CD14-positive monocyte (primary cell): Measurements from ENCODE around the gene RPTOR. TPM values are rescaled to one million over a fixed set of nuclear protein-coding genes. Genes with fewer than 3 reads are reported as not detected.

Experiments used
- DNase-seq, 3 donors: peaks; one replicate each; pipeline ENCODE4 v3.0.0-alpha.2; 2011 to 2022
- H2AFZ ChIP-seq: 2 replicates; pipeline ENCODE4 v1.6.0; 2012; ENCODE audit warnings: mild to moderate bottlenecking, low read depth, low read length, inconsistent platforms; ENCODE audit not compliant: insufficient read depth, poor library complexity, severe bottlenecking
- H3K27ac ChIP-seq, 2 donors: 1 replicate in 1 of 2; 2 replicates in 1 of 2; pipeline ENCODE4 v1.5.1; 2012 to 2013; ENCODE audit warnings: low read length in 2 of 2, control low read depth in 1 of 2, inconsistent platforms in 1 of 2, low read depth in 1 of 2, mild to moderate bottlenecking in 1 of 2
- H3K27me3 ChIP-seq, 2 donors: one replicate each; pipeline versions ENCODE4 v1.6.0 to v1.6.1; 2011 to 2013; ENCODE audit warnings: low read length in 2 of 2; ENCODE audit not compliant: control insufficient read depth in 2 of 2, insufficient read depth in 2 of 2
- H3K36me3 ChIP-seq, 2 donors: replicated peaks in 1 of 2; 1 replicate in 1 of 2; 2 replicates in 1 of 2; pipeline versions ENCODE4 v1.5.1 to v1.6.1; 2012 to 2013; ENCODE audit warnings: low read length in 2 of 2, control low read depth in 1 of 2, inconsistent platforms in 1 of 2, mild to moderate bottlenecking in 1 of 2; ENCODE audit not compliant: insufficient read depth in 2 of 2, control insufficient read depth in 1 of 2
- H3K4me1 ChIP-seq, 2 donors: 1 replicate in 1 of 2; 2 replicates in 1 of 2; pipeline versions ENCODE4 v1.5.1 to v1.6.1; 2012 to 2013; ENCODE audit warnings: low read length in 2 of 2, control low read depth in 1 of 2, inconsistent platforms in 1 of 2, mild to moderate bottlenecking in 1 of 2, moderate library complexity in 1 of 2; ENCODE audit not compliant: insufficient read depth in 2 of 2, control insufficient read depth in 1 of 2
- H3K4me2 ChIP-seq: replicated peaks from 2 replicates; pipeline ENCODE3; 2012; ENCODE audit warnings: low read length, moderate library complexity, mild to moderate bottlenecking; ENCODE audit not compliant: poor library complexity, severe bottlenecking; ENCODE audit errors: extremely low read depth
- H3K4me3 ChIP-seq, 3 experiments: fragments of 200-600 bp in 1 of 3; sonication (generic) in 1 of 3; replicated peaks in 1 of 3; 1 replicate in 2 of 3; 2 replicates in 1 of 3; pipeline ENCODE4 v1.5.1; 2011 to 2013; ENCODE audit warnings: low read length in 3 of 3, mild to moderate bottlenecking in 3 of 3, control low read depth in 2 of 3, low read depth in 2 of 3, inconsistent platforms in 1 of 3, moderate library complexity in 1 of 3
- H3K79me2 ChIP-seq: 2 replicates; pipeline ENCODE4 v1.6.0; 2012; ENCODE audit warnings: mild to moderate bottlenecking, control low read depth, inconsistent platforms, low read length, moderate library complexity; ENCODE audit not compliant: insufficient read depth
- H3K9ac ChIP-seq: 2 replicates; pipeline ENCODE4 v1.6.0; 2017; ENCODE audit warnings: low read length, mild to moderate bottlenecking; ENCODE audit not compliant: insufficient read depth, poor library complexity, severe bottlenecking
- H3K9me3 ChIP-seq, 2 donors: replicated peaks in 1 of 2; 1 replicate in 1 of 2; 2 replicates in 1 of 2; pipeline versions ENCODE4 v1.5.1 to v1.6.1; 2012 to 2013; ENCODE audit warnings: low read length in 2 of 2, control low read depth in 1 of 2; ENCODE audit not compliant: control insufficient read depth in 1 of 2, insufficient read depth in 1 of 2
- H4K20me1 ChIP-seq: 2 replicates; pipeline ENCODE4 v1.6.0; 2012; ENCODE audit warnings: mild to moderate bottlenecking, low read length, control low read depth, moderate library complexity; ENCODE audit not compliant: insufficient read depth
- H3K27ac Mint-ChIP-seq, 7 donors: one replicate each; pipeline ENCODE4 v1.8.0; 2020; ENCODE audit warnings: mild to moderate bottlenecking in 7 of 7, mixed read lengths in 7 of 7, moderate library complexity in 6 of 7, inconsistent platforms in 2 of 7
- H3K27me3 Mint-ChIP-seq, 3 donors: one replicate each; pipeline ENCODE4 v1.8.0; 2021 to 2022; ENCODE audit warnings: low read depth in 3 of 3, mild to moderate bottlenecking in 3 of 3, mixed read lengths in 3 of 3, moderate library complexity in 3 of 3, inconsistent platforms in 1 of 3
- H3K36me3 Mint-ChIP-seq, 2 donors: one replicate each; pipeline ENCODE4 v1.8.0; 2020; ENCODE audit warnings: mixed read lengths in 2 of 2, inconsistent platforms in 1 of 2, mild to moderate bottlenecking in 1 of 2
- H3K4me1 Mint-ChIP-seq: one replicate; pipeline ENCODE4 v1.8.0; 2020; ENCODE audit warnings: mild to moderate bottlenecking, mixed read lengths
- H3K4me3 Mint-ChIP-seq, 2 donors: one replicate each; pipeline ENCODE4 v1.8.0; 2020; ENCODE audit warnings: mild to moderate bottlenecking in 2 of 2, mixed read lengths in 2 of 2, moderate library complexity in 1 of 2
- H3K9me3 Mint-ChIP-seq, 7 donors: one replicate each; pipeline ENCODE4 v1.8.0; 2020 to 2022; ENCODE audit warnings: mixed read lengths in 7 of 7, mild to moderate bottlenecking in 6 of 7, moderate library complexity in 6 of 7, inconsistent platforms in 2 of 7
- CTCF ChIP-seq: fragments of 200-600 bp; IDR thresholded peaks from one replicate; pipeline ENCODE4 v1.8.0; 2022; ENCODE audit warnings: antibody characterized with exemption, mild to moderate bottlenecking
- WGBS: methylation state at CpG from one replicate; pipeline ENCODE4 v1.1.5; 2013; ENCODE audit warnings: missing lambda C conversion rate; ENCODE audit not compliant: insufficient coverage; 5-methylcytosine and 5-hydroxymethylcytosine counted together
- intact Hi-C, 2 donors: fragments of 100-400 bp; cut with micrococcal nuclease; formaldehyde crosslinking; loops; one replicate each; pipeline versions ENCODE4 v1.15.0 to v1.15.1; 2023
- polyA plus RNA-seq, 3 donors: library from polyadenylated mRNA; depleted of rRNA in 1 of 3; unstranded in 2 of 3; stranded (reverse) in 1 of 3; fragments of 300-500 nt in 2 of 3; fragments of >200 nt in 1 of 3; fragmentation: Illumina TruSeq in 2 of 3; gene quantifications; 1 replicate in 2 of 3; 2 replicates in 1 of 3; pipeline ENCODE4 v1.2.3, GENCODE V29; 2012 to 2021

RPTOR gene
- polyA plus RNA-seq, 3 donors = 1.1 to 8.7 (median 2.6) TPM

GRCh38 chr17:80917716-80918560 lies 373.3 kb downstream of the RPTOR start:
- Histone ChIP-seq H3K9ac (no peak overlapping the region), H3K4me2 (no peak overlapping the region), H3K27ac (no peak overlapping the region), H3K9me3 (peaks cover 0 to 18% of the 10 kb centered on the region in 2 donors), H3K79me2 (no peaks in the 10 kb centered on the region), H3K4me1 (no peaks in the 10 kb centered on the region), H3K4me3 (no peak overlapping the region), H2AFZ (no peak overlapping the region), H4K20me1 (no peaks in the 10 kb centered on the region), H3K36me3 (peaks cover 14 to 49% of the 10 kb centered on the region in 2 donors), H3K27me3 (no peaks in the 10 kb centered on the region)
- WGBS = 93% methylated on average over 28 of the region's 33 CpGs
- Mint-ChIP-seq H3K27ac (peak overlapping the region in 2 of 7 donors; percentile 13 to 56), H3K36me3 (peaks cover 21 to 51% of the 10 kb centered on the region in 2 donors), H3K27me3 (no peaks in the 10 kb centered on the region), H3K4me1 (no peaks in the 10 kb centered on the region), H3K9me3 (peaks cover 3 to 20% (median 13%) of the 10 kb centered on the region in 7 donors), H3K4me3 (no peak overlapping the region)
- no peak for TF ChIP-seq CTCF
- intact Hi-C loops = no loop called here
- no peak for DNase-seq

GRCh38 chr17:80918731-80919130 lies 374.1 kb downstream of the RPTOR start:
- 96% methylated on average over 9 of the region's 15 CpGs for WGBS
- H2AFZ ChIP-seq = no peak overlapping the region
- no peaks in the 10 kb centered on the region for H3K27me3 ChIP-seq
- peaks cover 0 to 17% of the 10 kb centered on the region in 2 donors for H3K9me3 ChIP-seq
- no peaks in the 10 kb centered on the region for H3K79me2 ChIP-seq
- H3K27ac ChIP-seq = no peak overlapping the region
- no peaks in the 10 kb centered on the region for H3K4me1 Mint-ChIP-seq
- no peak for DNase-seq
- H4K20me1 ChIP-seq = no peaks in the 10 kb centered on the region
- H3K4me2 ChIP-seq = no peak overlapping the region
- H3K4me1 ChIP-seq = no peaks in the 10 kb centered on the region
- no peaks in the 10 kb centered on the region for H3K27me3 Mint-ChIP-seq
- intact Hi-C loops = no loop called here
- no peak overlapping the region for H3K9ac ChIP-seq
- peaks cover 2 to 15% (median 13%) of the 10 kb centered on the region in 7 donors for H3K9me3 Mint-ChIP-seq
- H3K4me3 ChIP-seq = no peak overlapping the region
- H3K27ac Mint-ChIP-seq = no peak overlapping the region
- H3K36me3 ChIP-seq = peaks cover 17 to 48% of the 10 kb centered on the region in 2 donors
- H3K4me3 Mint-ChIP-seq = no peak overlapping the region
- peaks cover 22 to 51% of the 10 kb centered on the region in 2 donors for H3K36me3 Mint-ChIP-seq
- TF ChIP-seq CTCF = no peak
